Small intestine (tissue), 7 donors: ENCODE results near the gene NRAP. TPM values are rescaled to one million over a fixed set of nuclear protein-coding genes. Genes with fewer than 3 reads are reported as not detected.

Source experiments
- DNase-seq, 2 donors: peaks; one replicate each; pipeline versions ENCODE4 v3.0.0 to v3.0.0-alpha.2; 2013
- FAIRE-seq: peaks from 2 replicates; lab custom pipeline; 2012; peaks lifted over from hg19 to GRCh38; lab: Jason Lieb, UNC
- H3K27ac ChIP-seq, 3 donors: one replicate each; pipeline ENCODE4 v1.5.1; 2013; ENCODE audit warnings: low read length in 2 of 3, mild to moderate bottlenecking in 2 of 3, control low read depth in 1 of 3, inconsistent platforms in 1 of 3, low read depth in 1 of 3, moderate library complexity in 1 of 3
- H3K27me3 ChIP-seq, 3 donors: one replicate each; pipeline ENCODE4 v1.6.1; 2013; ENCODE audit warnings: low read length in 3 of 3, inconsistent platforms in 1 of 3; ENCODE audit not compliant: control insufficient read depth in 3 of 3, insufficient read depth in 3 of 3
- H3K36me3 ChIP-seq, 3 donors: one replicate each; pipeline ENCODE4 v1.6.1; 2013; ENCODE audit warnings: low read length in 3 of 3, inconsistent platforms in 1 of 3, low read depth in 1 of 3, mild to moderate bottlenecking in 1 of 3, moderate library complexity in 1 of 3; ENCODE audit not compliant: control insufficient read depth in 3 of 3, insufficient read depth in 2 of 3
- H3K4me1 ChIP-seq, 3 donors: one replicate each; pipeline ENCODE4 v1.6.1; 2013; ENCODE audit warnings: low read length in 2 of 3, inconsistent platforms in 1 of 3, low read depth in 1 of 3, mild to moderate bottlenecking in 1 of 3, moderate library complexity in 1 of 3; ENCODE audit not compliant: control insufficient read depth in 3 of 3, insufficient read depth in 2 of 3
- H3K4me3 ChIP-seq, 3 donors: one replicate each; pipeline ENCODE4 v1.5.1; 2013; ENCODE audit warnings: low read length in 3 of 3, control low read depth in 1 of 3, inconsistent platforms in 1 of 3, low read depth in 1 of 3, mild to moderate bottlenecking in 1 of 3, moderate library complexity in 1 of 3
- H3K9me3 ChIP-seq, 2 donors: one replicate each; pipeline ENCODE4 v1.6.1; 2013; ENCODE audit warnings: low read depth in 1 of 2, low read length in 1 of 2; ENCODE audit not compliant: control insufficient read depth in 2 of 2, insufficient read depth in 1 of 2
- WGBS, 3 donors: extraction: QIAGEN DNeasy Blood & Tissue Kit; methylation state at CpG; one replicate each; pipeline ENCODE4 v1.1.7; 2013; 5-methylcytosine and 5-hydroxymethylcytosine counted together
- polyA plus RNA-seq, 4 donors: library from polyadenylated mRNA; stranded (reverse) in 3 of 4; unstranded in 1 of 4; fragments of 200-250 nt in 3 of 4; fragments of 120-200 nt in 1 of 4; gene quantifications; one replicate each; pipeline versions ENCODE4 v1.2.1 to v1.2.3, GENCODE V29; 2013
- donor health status: healthy with polysubstance abuse.
- donor health status: control.
- donor health status: control.
- donor health status: Bipolar disorder and iron deficiency.
- donor health status: healthy.

NRAP gene
- polyA plus RNA-seq, 4 donors = 0.03 to 2.2 (median 0.18) TPM

- H3K36me3 ChIP-seq = no peaks in the 10 kb centered on the region
- WGBS, 3 donors = 93 to 96% (median 93%) methylated on average over 6 of the region's 6 CpGs
- no peak for FAIRE-seq
- H3K27me3 ChIP-seq = no peaks in the 10 kb centered on the region
- H3K27ac ChIP-seq = no peak overlapping the region
- no peak for DNase-seq
- H3K4me1 ChIP-seq = peaks cover 0 to 23% (median 3%) of the 10 kb centered on the region in 3 donors
- no peaks in the 10 kb centered on the region for H3K9me3 ChIP-seq
- no peak overlapping the region for H3K4me3 ChIP-seq
Measured at GRCh38 chr10:113549856-113550255, 114.0 kb downstream of the NRAP start.

- Histone ChIP-seq H3K27me3 (no peaks in the 10 kb centered on the region), H3K27ac (no peak overlapping the region), H3K36me3 (no peaks in the 10 kb centered on the region), H3K4me3 (no peak overlapping the region), H3K9me3 (no peaks in the 10 kb centered on the region), H3K4me1 (peaks cover 0 to 6% (median 3%) of the 10 kb centered on the region in 3 donors)
- DNase-seq (no peak), FAIRE-seq (no peak)
- WGBS, 3 donors = 93 to 96% (median 96%) methylated on average over 2 of the region's 2 CpGs
Measured at GRCh38 chr10:113547426-113547825, 116.4 kb downstream of the NRAP start.

GRCh38 chr10:113544392-113544791 is 119.4 kb downstream of the NRAP start:
- peaks cover 0 to 5% (median 0%) of the 10 kb centered on the region in 3 donors for H3K4me1 ChIP-seq
- H3K4me3 ChIP-seq = no peak overlapping the region
- no peak for DNase-seq
- no peak for FAIRE-seq
- no peaks in the 10 kb centered on the region for H3K27me3 ChIP-seq
- no peaks in the 10 kb centered on the region for H3K36me3 ChIP-seq
- WGBS, 3 donors = 86 to 100% (median 93%) methylated on average over 1 of the region's 1 CpG
- H3K9me3 ChIP-seq = no peaks in the 10 kb centered on the region
- H3K27ac ChIP-seq = no peak overlapping the region

GRCh38 chr10:113543107-113543955 is 120.5 kb downstream of the NRAP start:
- Histone ChIP-seq H3K4me3 (no peak overlapping the region), H3K9me3 (no peaks in the 10 kb centered on the region), H3K27me3 (no peaks in the 10 kb centered on the region), H3K4me1 (peaks cover 0 to 10% (median 0%) of the 10 kb centered on the region in 3 donors), H3K36me3 (no peaks in the 10 kb centered on the region), H3K27ac (no peak overlapping the region)
- WGBS, 3 donors = 80 to 84% (median 81%) methylated on average over 5 of the region's 5 CpGs
- FAIRE-seq = no peak
- DNase-seq = no peak

- no peak overlapping the region for H3K4me3 ChIP-seq
- DNase-seq (no peak), FAIRE-seq (no peak)
- no peak overlapping the region for H3K27ac ChIP-seq
- H3K27me3 ChIP-seq = no peaks in the 10 kb centered on the region
- H3K4me1 ChIP-seq = peaks cover 0 to 18% (median 0%) of the 10 kb centered on the region in 3 donors
- H3K36me3 ChIP-seq = no peaks in the 10 kb centered on the region
- H3K9me3 ChIP-seq = no peaks in the 10 kb centered on the region
- 9 to 46% (median 32%) methylated on average over 1 of the region's 1 CpG for WGBS, 3 donors
Measured at GRCh38 chr10:113541549-113541927, 122.3 kb downstream of the NRAP start.

- DNase-seq (peak in 1 of 2 donors; percentile 35), FAIRE-seq (no peak)
- peaks cover 0 to 18% (median 0%) of the 10 kb centered on the region in 3 donors for H3K4me1 ChIP-seq
- 20 to 66% (median 38%) methylated on average over 7 of the region's 7 CpGs for WGBS, 3 donors
- H3K9me3 ChIP-seq = no peaks in the 10 kb centered on the region
- H3K27me3 ChIP-seq = no peaks in the 10 kb centered on the region
- no peaks in the 10 kb centered on the region for H3K36me3 ChIP-seq
- H3K27ac ChIP-seq = no peak overlapping the region
- no peak overlapping the region for H3K4me3 ChIP-seq
Measured at GRCh38 chr10:113540845-113541548, 122.8 kb downstream of the NRAP start.

- FAIRE-seq (no peak), DNase-seq (no peak)
- 63 to 71% (median 70%) methylated on average over 7 of the region's 7 CpGs for WGBS, 3 donors
- no peak overlapping the region for H3K4me3 ChIP-seq
- H3K27ac ChIP-seq = no peak overlapping the region
- H3K36me3 ChIP-seq = no peaks in the 10 kb centered on the region
- no peaks in the 10 kb centered on the region for H3K9me3 ChIP-seq
- H3K27me3 ChIP-seq = no peaks in the 10 kb centered on the region
- H3K4me1 ChIP-seq = peaks cover 0 to 18% (median 0%) of the 10 kb centered on the region in 3 donors
Measured at GRCh38 chr10:113539789-113540188, 124.1 kb downstream of the NRAP start.
